ENCODE measurements around the gene ATP13A4.

- TF ChIP-seq, protein P1, sequence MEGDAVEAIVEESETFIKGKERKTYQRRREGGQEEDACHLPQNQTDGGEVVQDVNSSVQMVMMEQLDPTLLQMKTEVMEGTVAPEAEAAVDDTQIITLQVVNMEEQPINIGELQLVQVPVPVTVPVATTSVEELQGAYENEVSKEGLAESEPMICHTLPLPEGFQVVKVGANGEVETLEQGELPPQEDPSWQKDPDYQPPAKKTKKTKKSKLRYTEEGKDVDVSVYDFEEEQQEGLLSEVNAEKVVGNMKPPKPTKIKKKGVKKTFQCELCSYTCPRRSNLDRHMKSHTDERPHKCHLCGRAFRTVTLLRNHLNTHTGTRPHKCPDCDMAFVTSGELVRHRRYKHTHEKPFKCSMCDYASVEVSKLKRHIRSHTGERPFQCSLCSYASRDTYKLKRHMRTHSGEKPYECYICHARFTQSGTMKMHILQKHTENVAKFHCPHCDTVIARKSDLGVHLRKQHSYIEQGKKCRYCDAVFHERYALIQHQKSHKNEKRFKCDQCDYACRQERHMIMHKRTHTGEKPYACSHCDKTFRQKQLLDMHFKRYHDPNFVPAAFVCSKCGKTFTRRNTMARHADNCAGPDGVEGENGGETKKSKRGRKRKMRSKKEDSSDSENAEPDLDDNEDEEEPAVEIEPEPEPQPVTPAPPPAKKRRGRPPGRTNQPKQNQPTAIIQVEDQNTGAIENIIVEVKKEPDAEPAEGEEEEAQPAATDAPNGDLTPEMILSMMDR (IDR thresholded peaks at IDR 0.05; ENCODE audit: low read depth, low read length, poor library complexity, severe bottlenecking) = no peak
- no peak for TF ChIP-seq EZH2phosphoT487 (IDR thresholded peaks at IDR 0.05; ENCODE audit: borderline replicate concordance, low read length)
Measured at GRCh38 chr3:193372783-193373182, 181.9 kb downstream of the ATP13A4 start.
